HepG2 (cell line): ENCODE results near the gene KSR1. TPM values are rescaled to one million over a fixed set of nuclear protein-coding genes. Genes with fewer than 3 reads are reported as not detected.
A peak's percentile ranks its signal among the peaks of the same experiment; 100 is the strongest.

Source experiments
- FOXA3 ChIP-seq: IDR thresholded peaks from 2 replicates; pipeline ENCODE4 v1.6.1; 2016; ENCODE audit warnings: missing genetic modification reagents, missing compliant biosample characterization
- KLF16 ChIP-seq, 2 experiments: sonication (generic) in 1 of 2; formaldehyde crosslinking in 1 of 2; IDR thresholded peaks; 2 replicates each; pipeline versions ENCODE4 v1.6.1 to v1.8.0; 2016 to 2023; ENCODE audit warnings: missing genetic modification reagents in 2 of 2, missing compliant biosample characterization in 1 of 2
- MTA1 ChIP-seq: sonication (generic); formaldehyde crosslinking; IDR thresholded peaks from 2 replicates; pipeline ENCODE4 v1.4.0; 2020; ENCODE audit warnings: missing genetic modification reagents, mild to moderate bottlenecking, borderline replicate concordance
- MTA3 ChIP-seq: sonication (generic); formaldehyde crosslinking; IDR thresholded peaks from 2 replicates; pipeline ENCODE4 v1.4.0; 2020; ENCODE audit warnings: missing genetic modification reagents
- POGZ ChIP-seq: sonication (generic); formaldehyde crosslinking; IDR thresholded peaks from 2 replicates; pipeline ENCODE4 v1.4.0; 2020; ENCODE audit warnings: mild to moderate bottlenecking, missing genetic modification reagents
- SRSF1 ChIP-seq: fragments of 200-400 bp; formaldehyde crosslinking; optimal IDR thresholded peaks from 2 replicates; pipeline ENCODE3; 2017; ENCODE audit warnings: mild to moderate bottlenecking, low read depth, low read length, moderate library complexity
- ZNF383 ChIP-seq: sonication (generic); formaldehyde crosslinking; IDR thresholded peaks from 2 replicates; pipeline ENCODE4 v1.4.0; 2020; ENCODE audit warnings: missing genetic modification reagents, mild to moderate bottlenecking, borderline replicate concordance
- ZNF710 ChIP-seq: sonication (generic); formaldehyde crosslinking; IDR thresholded peaks from 2 replicates; pipeline ENCODE4 v1.5.0; 2020; ENCODE audit warnings: mild to moderate bottlenecking, missing genetic modification reagents, borderline replicate concordance
- polyA plus RNA-seq, 8 experiments: library from polyadenylated mRNA; depleted of rRNA in 3 of 8; stranded (reverse) in 7 of 8; unstranded in 1 of 8; fragments of >200 nt; fragmentation: Illumina TruSeq in 4 of 8; extraction: Trizol in 4 of 8; gene quantifications; 2 replicates each; pipeline versions ENCODE4 v1.2.1 to v1.2.3, GENCODE V29; 2011 to 2016; ENCODE audit warnings: low read depth in 4 of 8, missing spikeins in 1 of 8, mixed read lengths in 1 of 8; ENCODE audit not compliant: insufficient read depth in 1 of 8
- total RNA-seq, 5 experiments: library from RNA; depleted of rRNA; stranded (reverse); fragments of >200 nt; fragmentation: Illumina TruSeq; extraction: Trizol; gene quantifications; 2 replicates each; pipeline ENCODE4 v1.2.3, GENCODE V29; 2016; ENCODE audit warnings: low read depth in 1 of 5
- TF ChIP-seq, protein P1 (sequence below): sonication (generic); formaldehyde crosslinking; conservative IDR thresholded peaks from 2 replicates; pipeline ENCODE4 v1.4.0; 2020; ENCODE audit warnings: missing genetic modification reagents
- TF ChIP-seq, protein P2 (sequence below): sonication (generic); formaldehyde crosslinking; conservative IDR thresholded peaks from 2 replicates; pipeline ENCODE4 v1.8.0; 2022; ENCODE audit warnings: missing genetic modification reagents
- TF ChIP-seq, protein P3 (sequence below): sonication (generic); formaldehyde crosslinking; IDR thresholded peaks from 2 replicates; pipeline ENCODE4 v1.5.0; 2020; ENCODE audit warnings: mild to moderate bottlenecking, missing genetic modification reagents

Gene KSR1
- total and polyA plus RNA-seq, 2 of the 13 experiments (the other 11 are each of a cell fraction or from before 2014, with no cell fraction given), result 10.1 to 16.6 TPM

- TF ChIP-seq, protein P1, sequence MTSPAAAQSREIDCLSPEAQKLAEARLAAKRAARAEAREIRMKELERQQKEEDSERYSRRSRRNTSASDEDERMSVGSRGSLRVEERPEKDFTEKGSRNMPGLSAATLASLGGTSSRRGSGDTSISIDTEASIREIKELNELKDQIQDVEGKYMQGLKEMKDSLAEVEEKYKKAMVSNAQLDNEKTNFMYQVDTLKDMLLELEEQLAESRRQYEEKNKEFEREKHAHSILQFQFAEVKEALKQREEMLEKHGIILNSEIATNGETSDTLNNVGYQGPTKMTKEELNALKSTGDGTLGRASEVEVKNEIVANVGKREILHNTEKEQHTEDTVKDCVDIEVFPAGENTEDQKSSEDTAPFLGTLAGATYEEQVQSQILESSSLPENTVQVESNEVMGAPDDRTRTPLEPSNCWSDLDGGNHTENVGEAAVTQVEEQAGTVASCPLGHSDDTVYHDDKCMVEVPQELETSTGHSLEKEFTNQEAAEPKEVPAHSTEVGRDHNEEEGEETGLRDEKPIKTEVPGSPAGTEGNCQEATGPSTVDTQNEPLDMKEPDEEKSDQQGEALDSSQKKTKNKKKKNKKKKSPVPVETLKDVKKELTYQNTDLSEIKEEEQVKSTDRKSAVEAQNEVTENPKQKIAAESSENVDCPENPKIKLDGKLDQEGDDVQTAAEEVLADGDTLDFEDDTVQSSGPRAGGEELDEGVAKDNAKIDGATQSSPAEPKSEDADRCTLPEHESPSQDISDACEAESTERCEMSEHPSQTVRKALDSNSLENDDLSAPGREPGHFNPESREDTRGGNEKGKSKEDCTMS (CRISPR knock-in tag), result no peak
- TF ChIP-seq, protein P2, sequence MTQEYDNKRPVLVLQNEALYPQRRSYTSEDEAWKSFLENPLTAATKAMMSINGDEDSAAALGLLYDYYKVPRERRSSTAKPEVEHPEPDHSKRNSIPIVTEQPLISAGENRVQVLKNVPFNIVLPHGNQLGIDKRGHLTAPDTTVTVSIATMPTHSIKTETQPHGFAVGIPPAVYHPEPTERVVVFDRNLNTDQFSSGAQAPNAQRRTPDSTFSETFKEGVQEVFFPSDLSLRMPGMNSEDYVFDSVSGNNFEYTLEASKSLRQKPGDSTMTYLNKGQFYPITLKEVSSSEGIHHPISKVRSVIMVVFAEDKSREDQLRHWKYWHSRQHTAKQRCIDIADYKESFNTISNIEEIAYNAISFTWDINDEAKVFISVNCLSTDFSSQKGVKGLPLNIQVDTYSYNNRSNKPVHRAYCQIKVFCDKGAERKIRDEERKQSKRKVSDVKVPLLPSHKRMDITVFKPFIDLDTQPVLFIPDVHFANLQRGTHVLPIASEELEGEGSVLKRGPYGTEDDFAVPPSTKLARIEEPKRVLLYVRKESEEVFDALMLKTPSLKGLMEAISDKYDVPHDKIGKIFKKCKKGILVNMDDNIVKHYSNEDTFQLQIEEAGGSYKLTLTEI (CRISPR knock-in tag), result no peak
- TF ChIP-seq ZNF710 (CRISPR knock-in tag) (peak; percentile 78; the same call in 1 of the 2 replicates), SRSF1 (no peak), MTA1 (CRISPR knock-in tag) (peak; percentile 91; the same call in 1 of the 2 replicates), ZNF383 (CRISPR knock-in tag) (no peak), MTA3 (CRISPR knock-in tag) (no peak), KLF16 (CRISPR knock-in tag; IDR thresholded peaks at IDR 0.05) (no peak; a peak in 1 of 4 replicates), POGZ (CRISPR knock-in tag) (no peak), FOXA3 (peak; percentile 39)
- TF ChIP-seq, protein P3, sequence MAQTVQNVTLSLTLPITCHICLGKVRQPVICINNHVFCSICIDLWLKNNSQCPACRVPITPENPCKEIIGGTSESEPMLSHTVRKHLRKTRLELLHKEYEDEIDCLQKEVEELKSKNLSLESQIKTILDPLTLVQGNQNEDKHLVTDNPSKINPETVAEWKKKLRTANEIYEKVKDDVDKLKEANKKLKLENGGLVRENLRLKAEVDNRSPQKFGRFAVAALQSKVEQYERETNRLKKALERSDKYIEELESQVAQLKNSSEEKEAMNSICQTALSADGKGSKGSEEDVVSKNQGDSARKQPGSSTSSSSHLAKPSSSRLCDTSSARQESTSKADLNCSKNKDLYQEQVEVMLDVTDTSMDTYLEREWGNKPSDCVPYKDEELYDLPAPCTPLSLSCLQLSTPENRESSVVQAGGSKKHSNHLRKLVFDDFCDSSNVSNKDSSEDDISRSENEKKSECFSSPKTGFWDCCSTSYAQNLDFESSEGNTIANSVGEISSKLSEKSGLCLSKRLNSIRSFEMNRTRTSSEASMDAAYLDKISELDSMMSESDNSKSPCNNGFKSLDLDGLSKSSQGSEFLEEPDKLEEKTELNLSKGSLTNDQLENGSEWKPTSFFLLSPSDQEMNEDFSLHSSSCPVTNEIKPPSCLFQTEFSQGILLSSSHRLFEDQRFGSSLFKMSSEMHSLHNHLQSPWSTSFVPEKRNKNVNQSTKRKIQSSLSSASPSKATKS (CRISPR knock-in tag), result no peak
Measured at GRCh38 chr17:27558842-27559505, 102.7 kb downstream of the KSR1 start (continued).
